Body of pancreas (tissue), 4 donors: ENCODE measurements around the gene MYCN. TPM values are rescaled to one million over a fixed set of nuclear protein-coding genes. Genes with fewer than 3 reads are reported as not detected.

ENCODE experiments used
- ATAC-seq: fragments of 150-250 bp; one replicate; pipeline ENCODE4 v1.9.1; 2016
- DNase-seq, 4 donors: peaks; one replicate each; pipeline ENCODE4 v3.0.0-alpha.2; 2019
- H3K27ac ChIP-seq, 4 donors: fragments of 200-600 bp; sonication (generic); 1 replicate in 3 of 4; 2 replicates in 1 of 4; pipeline versions ENCODE4 v1.5.1 to v1.6.1; 2016 to 2019; ENCODE audit warnings: mild to moderate bottlenecking in 1 of 4, mixed read lengths in 1 of 4, moderate library complexity in 1 of 4
- H3K27me3 ChIP-seq, 2 donors: fragments of 200-600 bp; sonication (generic); one replicate each; pipeline ENCODE4 v1.6.0; 2016; ENCODE audit warnings: mild to moderate bottlenecking in 1 of 2
- H3K36me3 ChIP-seq, 2 donors: fragments of 200-600 bp; sonication (generic); replicated peaks in 1 of 2; 2 replicates each; pipeline ENCODE4 v1.5.1; 2016; ENCODE audit warnings: low read depth in 2 of 2; ENCODE audit not compliant: insufficient read depth in 1 of 2
- H3K4me1 ChIP-seq: fragments of 200-600 bp; sonication (generic); one replicate; pipeline ENCODE4 v1.6.0; 2016
- H3K4me3 ChIP-seq, 2 donors: fragments of 200-600 bp; sonication (generic); 1 replicate in 1 of 2; 2 replicates in 1 of 2; pipeline ENCODE4 v1.5.1; 2016 to 2019
- H3K9me3 ChIP-seq, 3 donors: fragments of 200-600 bp; sonication (generic); 1 replicate in 2 of 3; 2 replicates in 1 of 3; pipeline ENCODE4 v1.5.1; 2016
- CTCF ChIP-seq, 7 experiments: fragments of 450-650 bp in 4 of 7; fragments of 200-600 bp in 3 of 7; sonication (generic) in 3 of 7; IDR thresholded peaks; one replicate each; pipeline ENCODE4 v1.5.1; 2016 to 2019; ENCODE audit warnings: antibody characterized with exemption in 7 of 7
- POLR2A ChIP-seq, 3 donors: fragments of 450-650 bp; IDR thresholded peaks; one replicate each; pipeline ENCODE4 v1.6.1; 2016; ENCODE audit warnings: antibody characterized with exemption in 3 of 3, mild to moderate bottlenecking in 2 of 3
- WGBS, 2 donors: methylation state at CpG; one replicate each; pipeline ENCODE4 v1.1.5; 2017; 5-methylcytosine and 5-hydroxymethylcytosine counted together
- intact Hi-C: fragments of 100-400 bp; cut with DNase I; formaldehyde crosslinking; loops from one replicate; pipeline ENCODE4 v1.15.1; 2023
- total RNA-seq, 2 donors: library from RNA; depleted of rRNA; stranded (reverse); fragments of >200 nt; gene quantifications; one replicate each; pipeline ENCODE4 v1.1.0, GENCODE V29; 2016

Gene MYCN
- total RNA-seq, 2 donors from 2014 or later: not detected

GRCh38 chr2:15955232-15955988 lies 15.1 kb downstream of the MYCN start:
- ATAC-seq: no peak
- Histone ChIP-seq H3K36me3 (no peaks in the 10 kb centered on the region), H3K27me3 (no peaks in the 10 kb centered on the region), H3K4me1 (no peaks in the 10 kb centered on the region), H3K9me3 (no peaks in the 10 kb centered on the region), H3K27ac (no peak overlapping the region), H3K4me3 (no peak overlapping the region)
- TF ChIP-seq POLR2A (IDR thresholded peaks at IDR 0.05) (no peak), CTCF (IDR thresholded peaks at IDR 0.05) (no peak)
- 69% methylated on average over 7 of the region's 7 CpGs for WGBS, 2 donors
- DNase-seq: no peak
- intact Hi-C loops: no loop called here

GRCh38 chr2:15956230-15956629 lies 15.9 kb downstream of the MYCN start:
- TF ChIP-seq POLR2A (IDR thresholded peaks at IDR 0.05): no peak
- TF ChIP-seq CTCF (IDR thresholded peaks at IDR 0.05): no peak
- H3K4me3 ChIP-seq: no peak overlapping the region
- WGBS, 2 donors: 76 to 90% methylated on average over 8 to 9 of the region's 9 CpGs
- intact Hi-C loops: no loop called here
- ATAC-seq: no peak
- H3K27me3 ChIP-seq: no peaks in the 10 kb centered on the region
- no peak for DNase-seq
- no peaks in the 10 kb centered on the region for H3K36me3 ChIP-seq
- H3K4me1 ChIP-seq: no peaks in the 10 kb centered on the region
- no peaks in the 10 kb centered on the region for H3K9me3 ChIP-seq
- H3K27ac ChIP-seq: no peak overlapping the region

- Histone ChIP-seq H3K27ac (no peak overlapping the region), H3K36me3 (no peaks in the 10 kb centered on the region), H3K9me3 (no peaks in the 10 kb centered on the region), H3K27me3 (no peaks in the 10 kb centered on the region), H3K4me1 (no peaks in the 10 kb centered on the region), H3K4me3 (no peak overlapping the region)
- 90% methylated on average over 16 of the region's 16 CpGs for WGBS, 2 donors
- no peak for ATAC-seq
- TF ChIP-seq CTCF (IDR thresholded peaks at IDR 0.05) (no peak), POLR2A (IDR thresholded peaks at IDR 0.05) (no peak)
- DNase-seq: no peak
- intact Hi-C loops: no loop called here
Measured at GRCh38 chr2:15956751-15957736, 16.7 kb downstream of the MYCN start.

DNA sequence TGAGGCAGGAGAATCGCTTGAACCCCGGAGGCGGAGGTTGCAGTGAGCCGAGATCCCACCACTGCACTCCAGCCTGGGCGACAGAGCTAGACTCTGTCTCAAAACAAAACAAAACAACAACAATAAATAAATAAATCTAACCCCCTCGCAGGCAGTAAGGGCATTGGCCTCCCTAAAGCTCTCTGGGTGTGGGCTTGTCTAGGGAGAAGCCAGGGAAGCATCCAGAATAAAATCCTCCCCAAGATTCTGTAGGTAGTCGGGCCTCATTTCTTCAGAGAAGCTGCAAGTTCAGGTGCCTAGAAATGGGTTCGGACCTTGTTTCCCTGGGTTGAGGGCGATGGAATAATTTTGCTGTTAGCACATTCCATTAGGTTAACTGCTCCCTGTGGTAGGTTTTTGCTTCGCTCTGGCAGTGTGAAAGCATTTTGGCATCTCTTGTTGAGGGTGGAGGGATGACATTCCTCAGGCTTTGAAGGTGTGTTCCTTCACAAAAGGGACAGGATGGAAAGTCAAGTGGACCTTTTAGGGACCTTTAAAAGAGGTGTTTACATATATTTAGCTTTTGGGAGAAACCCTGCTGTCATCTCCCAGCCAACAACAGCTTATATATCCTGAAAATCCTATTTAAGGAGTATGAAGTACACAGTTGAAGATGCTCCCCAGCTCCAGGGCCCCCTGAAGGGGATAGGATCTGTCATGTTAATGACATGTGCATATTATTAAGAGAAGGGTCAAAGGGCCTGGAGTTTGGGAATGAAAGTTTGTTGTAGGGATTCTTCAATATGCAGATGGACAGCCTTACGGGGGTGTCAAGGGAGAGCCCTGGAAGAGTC lies 17.7 kb downstream of the MYCN start:
- Histone ChIP-seq H3K9me3 (no peaks in the 10 kb centered on the region), H3K36me3 (no peaks in the 10 kb centered on the region), H3K4me1 (no peaks in the 10 kb centered on the region), H3K27ac (no peak overlapping the region), H3K4me3 (no peak overlapping the region), H3K27me3 (no peaks in the 10 kb centered on the region)
- intact Hi-C loops: no loop called here
- ATAC-seq: no peak
- DNase-seq: no peak
- WGBS, 2 donors: 75 to 82% methylated on average over 11 of the region's 11 CpGs
- no peak for TF ChIP-seq CTCF (IDR thresholded peaks at IDR 0.05)
- TF ChIP-seq POLR2A (IDR thresholded peaks at IDR 0.05): no peak
